Measurements from ENCODE around the gene FAM13B.
"Not testable (repeated sequence)": the region's sequence is repeated elsewhere in the genome, so short reads cannot be mapped to it uniquely, and the experiment has no call there.

Gene FAM13B

GRCh38 chr5:138054206-138054605 lies 21.3 kb upstream of the FAM13B start:
- H3K36me3 ChIP-seq (ENCODE audit: control insufficient read depth, insufficient read depth, low read length), result no peaks in the 10 kb centered on the region
- 33 to 89% methylated on average over 1 to 2 of the region's 3 CpGs for WGBS, 2 experiments (ENCODE audit: insufficient coverage in 2 of 2)

DNA sequence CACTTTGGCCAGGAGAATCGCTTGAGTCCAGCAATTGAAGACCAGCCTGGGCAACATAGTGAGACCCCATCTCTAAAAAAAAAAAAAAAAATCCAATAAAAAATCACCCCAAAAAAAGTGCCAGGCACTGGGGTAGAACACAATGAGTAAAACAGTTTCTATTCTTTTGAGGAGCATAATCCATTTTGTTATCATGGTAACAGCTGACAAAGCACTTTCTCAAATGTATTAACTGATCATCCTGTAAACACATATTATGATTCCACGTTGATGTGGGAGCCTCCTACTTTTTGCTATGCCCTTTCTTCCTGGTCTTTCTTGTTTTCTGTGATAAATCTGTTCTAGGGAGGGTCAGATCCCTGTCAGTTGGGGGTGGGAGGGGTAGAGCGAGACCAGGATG lies 20.7 kb upstream of the FAM13B start:
- Histone ChIP-seq H3K9me3 (ENCODE audit: control insufficient read depth, low read length) (no peaks in the 10 kb centered on the region), H3K4me1 (ENCODE audit: control insufficient read depth, insufficient read depth, low read length, poor library complexity, severe bottlenecking) (no peaks in the 10 kb centered on the region), H3K27ac (ENCODE audit: low read depth, low read length, severe bottlenecking) (no peak overlapping the region), H3K4me3 (ENCODE audit: extremely low read depth, insufficient read depth, low read length, poor library complexity, severe bottlenecking) (no peak overlapping the region), H3K36me3 (ENCODE audit: control insufficient read depth, insufficient read depth, low read length) (no peaks in the 10 kb centered on the region)
- 88% methylated on average over 1 of the region's 3 CpGs; no CpG with 5 or more reads in 1 of the 2 experiments for WGBS, 2 experiments (ENCODE audit: insufficient coverage in 2 of 2)

More at GRCh38 chr5:138054206-138054605, 21.3 kb upstream of the FAM13B start:
- peak overlapping the region; percentile 26 for H3K27ac ChIP-seq (ENCODE audit: low read depth, low read length, severe bottlenecking)
- H3K4me1 ChIP-seq (ENCODE audit: control insufficient read depth, insufficient read depth, low read length, poor library complexity, severe bottlenecking), result no peaks in the 10 kb centered on the region
- no peaks in the 10 kb centered on the region for H3K9me3 ChIP-seq (ENCODE audit: control insufficient read depth, low read length)
- H3K4me3 ChIP-seq (ENCODE audit: extremely low read depth, insufficient read depth, low read length, poor library complexity, severe bottlenecking), result no peak overlapping the region

GRCh38 chr5:138052718-138053117 lies 19.8 kb upstream of the FAM13B start:
- H3K27ac ChIP-seq (ENCODE audit: low read depth, low read length, severe bottlenecking); H3K4me3 ChIP-seq (ENCODE audit: extremely low read depth, insufficient read depth, low read length, poor library complexity, severe bottlenecking); H3K4me1 ChIP-seq (ENCODE audit: control insufficient read depth, insufficient read depth, low read length, poor library complexity, severe bottlenecking); H3K36me3 ChIP-seq (ENCODE audit: control insufficient read depth, insufficient read depth, low read length); H3K9me3 ChIP-seq (ENCODE audit: control insufficient read depth, low read length): not testable (repeated sequence)
- 71 to 78% methylated on average over 1 of the region's 1 CpG for WGBS, 2 experiments (ENCODE audit: insufficient coverage in 2 of 2)

GRCh38 chr5:138051441-138052296 lies 18.8 kb upstream of the FAM13B start:
- Histone ChIP-seq H3K36me3 (ENCODE audit: control insufficient read depth, insufficient read depth, low read length) (no peaks in the 10 kb centered on the region), H3K27ac (ENCODE audit: low read depth, low read length, severe bottlenecking) (no peak overlapping the region), H3K4me1 (ENCODE audit: control insufficient read depth, insufficient read depth, low read length, poor library complexity, severe bottlenecking) (no peaks in the 10 kb centered on the region), H3K9me3 (ENCODE audit: control insufficient read depth, low read length) (no peaks in the 10 kb centered on the region), H3K4me3 (ENCODE audit: extremely low read depth, insufficient read depth, low read length, poor library complexity, severe bottlenecking) (no peak overlapping the region)
- 92 to 95% methylated on average over 6 to 7 of the region's 9 CpGs for WGBS, 2 experiments (ENCODE audit: insufficient coverage in 2 of 2)

DNA sequence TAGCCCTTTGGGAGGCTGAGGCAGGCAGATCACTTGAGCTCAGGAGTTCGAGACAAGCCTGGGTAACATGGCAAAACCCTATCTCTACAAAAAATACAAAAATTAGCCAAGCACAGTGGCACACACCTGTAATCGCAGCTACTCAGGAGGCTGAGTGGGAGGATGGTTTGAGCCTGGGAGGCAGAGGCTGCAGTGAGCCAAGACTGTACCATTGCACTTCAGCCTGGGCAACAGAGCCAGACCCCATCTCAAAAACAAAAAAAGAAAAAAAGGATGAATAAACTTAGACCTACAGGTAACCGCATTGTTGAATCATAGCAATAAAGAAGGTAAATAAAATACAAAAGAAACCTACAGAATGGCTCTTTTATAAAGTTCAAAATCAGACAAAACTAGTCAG lies 12.4 kb upstream of the FAM13B start:
- H3K36me3 ChIP-seq (ENCODE audit: control insufficient read depth, insufficient read depth, low read length); H3K27ac ChIP-seq (ENCODE audit: low read depth, low read length, severe bottlenecking); H3K9me3 ChIP-seq (ENCODE audit: control insufficient read depth, low read length); H3K4me1 ChIP-seq (ENCODE audit: control insufficient read depth, insufficient read depth, low read length, poor library complexity, severe bottlenecking); H3K4me3 ChIP-seq (ENCODE audit: extremely low read depth, insufficient read depth, low read length, poor library complexity, severe bottlenecking): not testable (repeated sequence)
- WGBS, 2 experiments (ENCODE audit: insufficient coverage in 2 of 2), result 83% methylated on average over 1 of the region's 3 CpGs; no CpG with 5 or more reads in 1 of the 2 experiments

DNA sequence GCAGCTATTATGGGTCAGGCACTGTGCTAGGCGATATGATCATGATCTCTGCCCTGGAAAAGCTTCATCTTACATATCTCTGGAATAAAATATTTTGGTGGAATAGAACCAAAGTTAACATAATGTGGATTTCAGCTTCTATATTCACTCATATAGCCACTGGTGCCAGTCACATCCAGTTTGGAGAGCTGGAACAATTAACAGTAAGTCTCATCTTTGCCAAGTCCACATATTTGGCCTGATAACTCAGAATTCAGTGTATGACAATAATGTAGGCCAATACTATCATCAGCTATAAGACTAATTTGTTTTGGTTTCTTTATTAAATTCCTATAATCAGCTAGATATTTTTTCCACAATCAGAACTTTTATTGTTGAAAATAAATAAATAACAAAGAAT lies 5.9 kb upstream of the FAM13B start:
- H3K36me3 ChIP-seq (ENCODE audit: control insufficient read depth, insufficient read depth, low read length), result no peaks in the 10 kb centered on the region
- no peak overlapping the region for H3K27ac ChIP-seq (ENCODE audit: low read depth, low read length, severe bottlenecking)
- H3K4me3 ChIP-seq (ENCODE audit: extremely low read depth, insufficient read depth, low read length, poor library complexity, severe bottlenecking), result no peak overlapping the region
- H3K4me1 ChIP-seq (ENCODE audit: control insufficient read depth, insufficient read depth, low read length, poor library complexity, severe bottlenecking), result peaks cover 4% of the 10 kb centered on the region
- H3K9me3 ChIP-seq (ENCODE audit: control insufficient read depth, low read length), result no peaks in the 10 kb centered on the region
- no CpG with 5 or more reads among the region's 1 CpG for WGBS, 2 experiments (ENCODE audit: insufficient coverage in 2 of 2)

DNA sequence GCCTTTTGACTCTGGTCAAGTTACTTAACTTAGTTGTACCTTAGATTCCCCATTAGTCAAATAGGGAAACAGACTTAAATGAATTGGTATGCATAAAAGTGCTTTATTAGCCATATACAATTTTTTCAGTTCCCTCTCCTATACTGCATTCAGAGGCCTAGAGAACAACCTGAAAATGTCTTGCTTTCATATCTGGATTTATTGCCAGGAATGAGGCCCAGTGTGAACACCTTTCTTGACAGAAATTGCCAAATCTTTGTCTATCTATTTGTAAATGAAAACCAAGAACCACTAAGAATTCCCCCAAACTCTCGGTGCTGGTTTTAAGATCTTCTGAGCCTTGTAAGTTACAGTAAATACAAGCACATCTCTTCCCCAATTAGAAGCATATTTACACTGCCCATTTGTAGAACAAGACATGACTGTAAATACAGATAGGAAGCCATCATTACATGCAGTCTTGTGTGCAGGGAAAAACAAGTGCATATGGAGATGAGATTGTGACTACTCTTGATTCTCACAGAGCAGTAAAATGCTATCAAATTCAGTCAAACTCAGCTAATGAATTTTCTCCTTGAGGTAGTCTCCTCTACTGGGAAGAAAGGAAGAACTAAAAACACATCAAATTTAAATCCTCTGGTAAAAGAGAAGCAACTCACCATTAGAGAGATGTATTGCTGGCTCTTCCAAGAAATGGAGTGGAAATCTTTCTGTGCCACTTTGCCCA lies 5.2 kb upstream of the FAM13B start:
- Histone ChIP-seq H3K4me1 (ENCODE audit: control insufficient read depth, insufficient read depth, low read length, poor library complexity, severe bottlenecking) (peaks cover 9% of the 10 kb centered on the region), H3K9me3 (ENCODE audit: control insufficient read depth, low read length) (no peaks in the 10 kb centered on the region), H3K4me3 (ENCODE audit: extremely low read depth, insufficient read depth, low read length, poor library complexity, severe bottlenecking) (no peak overlapping the region), H3K27ac (ENCODE audit: low read depth, low read length, severe bottlenecking) (no peak overlapping the region), H3K36me3 (ENCODE audit: control insufficient read depth, insufficient read depth, low read length) (no peaks in the 10 kb centered on the region)
- WGBS, 2 experiments (ENCODE audit: insufficient coverage in 2 of 2), result 85 to 100% methylated on average over 1 of the region's 1 CpG

DNA sequence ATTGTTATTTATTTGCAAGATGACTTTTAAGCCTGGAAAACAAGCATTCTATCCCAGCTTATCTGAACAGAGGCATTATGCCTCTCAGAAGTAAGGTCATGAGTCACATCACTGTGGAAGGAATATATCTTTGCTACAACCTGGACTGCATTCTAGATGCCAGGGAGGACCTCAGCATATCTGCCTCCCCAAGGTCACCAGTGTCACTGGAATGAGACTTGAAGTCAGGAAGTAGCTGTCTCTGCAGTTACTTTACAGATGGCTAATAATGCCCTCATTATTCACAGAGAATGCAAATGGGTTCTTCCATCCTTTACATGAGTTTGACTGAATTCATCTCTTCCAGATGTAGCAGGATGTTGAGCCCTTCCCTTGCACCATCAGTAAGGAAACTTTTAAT lies 4.4 kb upstream of the FAM13B start:
- Histone ChIP-seq H3K4me1 (ENCODE audit: control insufficient read depth, insufficient read depth, low read length, poor library complexity, severe bottlenecking) (peaks cover 9% of the 10 kb centered on the region), H3K27ac (ENCODE audit: low read depth, low read length, severe bottlenecking) (no peak overlapping the region), H3K4me3 (ENCODE audit: extremely low read depth, insufficient read depth, low read length, poor library complexity, severe bottlenecking) (no peak overlapping the region), H3K9me3 (ENCODE audit: control insufficient read depth, low read length) (no peaks in the 10 kb centered on the region), H3K36me3 (ENCODE audit: control insufficient read depth, insufficient read depth, low read length) (no peaks in the 10 kb centered on the region)

- no peaks in the 10 kb centered on the region for H3K9me3 ChIP-seq (ENCODE audit: control insufficient read depth, low read length)
- no peaks in the 10 kb centered on the region for H3K36me3 ChIP-seq (ENCODE audit: control insufficient read depth, insufficient read depth, low read length)
- no peak overlapping the region for H3K27ac ChIP-seq (ENCODE audit: low read depth, low read length, severe bottlenecking)
- WGBS, 2 experiments (ENCODE audit: insufficient coverage in 2 of 2), result 41 to 51% methylated on average over 6 to 7 of the region's 11 CpGs
- H3K4me1 ChIP-seq (ENCODE audit: control insufficient read depth, insufficient read depth, low read length, poor library complexity, severe bottlenecking), result peaks cover 9% of the 10 kb centered on the region
- H3K4me3 ChIP-seq (ENCODE audit: extremely low read depth, insufficient read depth, low read length, poor library complexity, severe bottlenecking), result no peak overlapping the region
Observed at GRCh38 chr5:138035605-138036537, 3.0 kb upstream of the FAM13B start.

- 92 to 100% methylated on average over 1 to 2 of the region's 2 CpGs for WGBS, 2 experiments (ENCODE audit: insufficient coverage in 2 of 2)
- no peak overlapping the region for H3K27ac ChIP-seq (ENCODE audit: low read depth, low read length, severe bottlenecking)
- H3K4me3 ChIP-seq (ENCODE audit: extremely low read depth, insufficient read depth, low read length, poor library complexity, severe bottlenecking), result peak overlapping the region; percentile 94
- peaks cover 13% of the 10 kb centered on the region for H3K36me3 ChIP-seq (ENCODE audit: control insufficient read depth, insufficient read depth, low read length)
- peaks cover 9% of the 10 kb centered on the region for H3K4me1 ChIP-seq (ENCODE audit: control insufficient read depth, insufficient read depth, low read length, poor library complexity, severe bottlenecking)
- H3K9me3 ChIP-seq (ENCODE audit: control insufficient read depth, low read length), result no peaks in the 10 kb centered on the region
Observed at GRCh38 chr5:138033907-138034306, 1.0 kb upstream of the FAM13B start.

All from mesodermal cell (in vitro differentiated cells).